ENCODE results near the gene CDH2.
"Not testable (repeated sequence)": the region's sequence is repeated elsewhere in the genome, so short reads cannot be mapped to it uniquely, and the experiment has no call there.

CDH2 gene

DNA sequence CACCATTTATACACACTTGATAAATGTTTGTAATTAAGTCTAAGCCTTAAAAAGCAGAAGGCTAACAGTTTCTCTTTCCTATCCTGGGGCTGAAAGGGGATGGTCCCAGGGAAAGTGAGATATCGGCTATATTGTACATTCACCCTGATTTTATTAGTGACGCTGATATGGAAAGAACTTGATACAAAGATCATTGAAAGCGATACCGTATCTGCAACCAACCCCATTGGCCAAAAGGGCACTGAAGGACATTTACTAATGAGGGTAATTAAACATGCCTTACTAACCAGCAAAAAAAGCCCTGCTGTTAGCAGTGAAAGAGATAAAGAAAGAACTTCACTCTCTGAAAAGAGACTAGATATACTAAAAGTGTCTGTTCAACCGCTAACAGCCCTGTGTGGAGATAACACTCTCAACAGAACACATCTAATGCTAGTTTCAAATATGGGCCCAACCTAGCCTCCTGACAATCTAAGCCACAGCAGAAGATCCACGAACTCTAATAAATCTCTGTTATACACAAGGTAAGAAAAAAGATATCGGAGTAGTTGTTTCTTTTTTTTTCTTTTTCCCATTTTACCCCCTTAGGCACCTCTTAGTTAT lies 200.0 kb downstream of the CDH2 start:
- ATAC-seq, result no peak

GRCh38 chr18:27970321-27970720 lies 206.6 kb downstream of the CDH2 start:
- no peak for ATAC-seq

DNA sequence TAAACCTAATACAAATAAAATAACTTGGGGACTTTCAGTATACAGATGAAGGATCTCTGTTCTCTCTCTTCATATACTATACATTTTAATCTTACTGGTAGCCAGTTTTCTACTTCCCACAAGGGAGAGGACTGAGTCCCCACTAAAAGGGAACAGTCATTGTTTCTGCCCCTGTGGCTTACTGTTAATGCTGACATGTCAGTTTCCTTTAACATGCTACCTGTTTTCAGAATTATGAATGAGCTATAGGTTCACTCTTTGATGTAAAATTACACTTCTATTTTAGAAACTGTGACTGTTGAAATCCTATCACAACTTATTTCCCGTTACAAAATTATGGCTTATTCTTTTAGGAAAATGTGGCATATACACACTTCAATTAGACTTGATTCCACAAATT lies 207.7 kb downstream of the CDH2 start:
- ATAC-seq, result no peak

- no peak for ATAC-seq
Observed at GRCh38 chr18:27967913-27968824, 208.8 kb downstream of the CDH2 start.

DNA sequence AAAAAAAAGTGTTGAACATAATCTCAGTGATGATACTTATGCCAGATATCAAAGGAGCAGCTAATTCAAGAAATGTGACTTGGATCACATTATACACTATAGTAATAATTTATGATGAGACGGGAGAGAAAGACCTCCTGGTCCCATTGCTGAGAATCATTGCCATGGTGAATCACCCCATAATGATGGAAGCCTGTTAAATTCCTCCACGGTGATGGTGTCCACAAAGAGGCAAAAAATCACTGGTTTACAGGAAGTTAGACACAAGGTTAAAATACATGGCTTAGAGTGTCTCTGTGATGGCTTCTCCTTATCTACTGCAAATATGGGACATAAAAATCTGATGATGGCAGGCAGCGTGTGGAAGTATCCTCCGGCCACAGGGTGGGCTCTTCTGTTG lies 210.0 kb downstream of the CDH2 start:
- no peak for ATAC-seq

DNA sequence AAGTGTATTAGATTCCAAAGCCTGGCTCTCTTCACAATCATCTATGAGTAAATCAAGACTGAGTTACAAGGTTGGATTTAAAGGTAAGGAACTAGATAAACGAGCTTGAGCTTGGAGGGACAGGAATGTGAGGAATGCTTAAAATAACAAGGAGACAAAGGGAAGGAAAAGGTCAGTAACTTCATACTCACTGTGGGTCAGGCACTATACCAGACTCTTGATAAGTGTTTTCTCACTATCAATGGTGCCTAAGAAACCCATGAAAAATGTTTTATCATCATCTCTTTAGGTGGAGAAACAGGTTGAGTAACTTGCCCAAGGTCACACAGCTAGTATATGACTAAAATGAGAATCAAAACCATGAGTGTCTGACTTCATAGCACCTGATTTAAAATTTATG lies 212.1 kb downstream of the CDH2 start:
- no peak for ATAC-seq

GRCh38 chr18:27959101-27959500 lies 217.8 kb downstream of the CDH2 start:
- no peak for ATAC-seq

DNA sequence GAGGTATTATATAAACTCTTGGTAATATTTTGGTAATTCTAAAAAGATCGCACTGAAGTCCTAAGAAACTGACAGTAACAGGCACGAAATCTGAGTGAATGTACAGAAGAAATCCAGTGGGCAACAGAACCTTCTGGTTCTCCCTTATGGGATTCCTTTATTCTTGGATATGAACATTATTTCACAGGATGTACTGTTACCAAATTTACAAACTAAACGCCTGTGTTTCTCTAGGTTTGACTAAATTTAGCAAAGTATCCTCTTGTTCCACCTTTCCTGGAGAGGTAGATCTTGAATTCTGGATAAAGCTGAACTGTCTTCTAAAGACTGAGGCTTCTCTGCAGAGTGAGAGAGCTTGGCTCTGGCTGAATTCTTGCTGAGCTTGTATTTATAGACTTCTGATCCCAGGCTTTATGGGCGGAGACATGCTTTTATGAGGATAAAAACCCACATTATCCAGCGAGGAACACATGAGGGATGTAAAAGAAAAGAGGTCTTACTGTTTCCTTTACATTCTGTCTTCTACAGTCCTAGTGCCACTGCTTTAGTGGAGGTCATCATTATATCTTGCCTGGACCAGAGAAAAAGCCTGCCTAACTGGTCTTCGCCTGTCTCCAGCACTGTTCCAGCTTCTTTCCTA lies 220.8 kb downstream of the CDH2 start:
- ATAC-seq, result no peak

DNA sequence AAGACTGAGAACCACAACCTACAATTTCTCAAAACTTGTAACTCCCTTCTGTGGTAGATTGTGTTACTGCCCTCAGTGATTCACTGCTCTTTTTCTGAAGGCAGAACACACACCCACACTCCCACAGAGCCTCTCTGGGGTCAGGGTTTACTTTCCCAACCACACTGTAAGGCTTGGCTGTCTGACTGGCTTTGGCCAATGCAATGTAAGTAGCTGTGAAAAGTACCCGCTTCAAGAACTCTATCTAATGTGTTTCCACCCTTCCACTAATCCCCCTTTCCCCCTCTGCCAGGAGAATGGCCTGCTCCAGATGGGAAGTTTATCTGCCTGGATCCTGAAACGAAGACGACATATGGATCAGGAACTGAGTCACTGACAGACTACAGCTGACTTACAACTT lies 222.7 kb downstream of the CDH2 start:
- no peak for ATAC-seq

DNA sequence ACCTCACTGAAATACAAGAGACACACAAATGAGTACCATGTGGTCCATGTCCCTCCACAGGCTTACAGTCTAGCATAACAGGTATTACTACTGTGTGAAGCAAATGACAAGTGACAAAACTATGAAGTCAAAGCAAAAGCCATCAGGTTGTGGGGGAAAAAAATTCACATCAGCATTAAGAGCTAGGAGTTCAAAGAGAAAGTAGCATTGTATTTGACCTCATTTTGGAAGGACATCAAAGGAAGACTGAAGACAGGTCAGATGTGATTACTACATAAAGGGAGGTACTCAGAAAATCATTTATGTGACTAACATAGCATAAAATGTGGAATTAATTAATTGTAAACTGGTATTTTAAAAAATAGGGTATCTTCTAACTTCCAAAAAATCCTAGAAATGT lies 224.2 kb downstream of the CDH2 start:
- no peak for ATAC-seq

DNA sequence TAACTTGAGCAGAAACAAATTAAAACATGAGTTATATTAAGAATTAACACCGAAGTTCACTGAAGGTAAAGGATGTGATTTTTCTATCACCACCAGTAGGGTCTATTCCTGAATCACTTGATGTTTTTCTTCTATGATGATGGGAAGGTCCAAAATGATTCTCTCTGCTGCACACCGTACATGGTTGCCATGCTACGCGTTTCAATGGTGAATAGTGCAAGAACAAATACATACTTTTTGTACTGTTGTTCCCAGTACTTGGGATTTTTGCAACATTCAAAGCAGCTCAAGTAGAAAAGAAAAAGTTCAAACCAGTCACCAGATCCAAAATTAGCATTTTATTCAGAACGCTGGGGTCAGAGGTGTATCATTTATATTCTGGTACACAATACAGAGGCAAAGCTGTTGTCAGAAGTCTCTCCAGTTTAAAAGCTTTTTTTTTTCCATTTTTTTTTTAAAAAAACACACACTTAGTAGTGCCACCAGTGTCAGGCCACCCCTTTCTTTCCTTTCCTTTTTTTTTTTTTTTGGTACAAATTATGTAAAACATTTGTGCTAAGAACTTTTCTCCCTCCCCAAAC lies 226.2 kb downstream of the CDH2 start:
- no peak for ATAC-seq

DNA sequence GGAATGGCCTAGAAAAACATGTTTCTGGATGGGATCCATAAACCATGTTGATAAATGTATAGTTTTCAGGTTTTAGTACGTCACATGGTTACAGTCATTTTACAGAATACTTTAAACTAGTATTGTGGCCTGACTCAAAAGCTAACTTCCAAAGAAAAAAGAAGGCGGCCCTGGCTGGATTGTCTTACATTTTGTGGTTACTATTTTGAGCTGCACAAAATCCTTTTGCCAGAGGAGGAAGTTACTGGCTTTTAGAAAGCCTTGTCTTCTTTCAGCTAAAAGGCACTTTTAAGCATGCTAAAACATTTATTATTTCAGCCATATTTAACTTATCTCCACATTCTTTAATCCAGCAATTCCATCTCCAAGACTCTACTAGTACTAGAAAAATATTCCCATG lies 227.9 kb downstream of the CDH2 start:
- no peak for ATAC-seq

DNA sequence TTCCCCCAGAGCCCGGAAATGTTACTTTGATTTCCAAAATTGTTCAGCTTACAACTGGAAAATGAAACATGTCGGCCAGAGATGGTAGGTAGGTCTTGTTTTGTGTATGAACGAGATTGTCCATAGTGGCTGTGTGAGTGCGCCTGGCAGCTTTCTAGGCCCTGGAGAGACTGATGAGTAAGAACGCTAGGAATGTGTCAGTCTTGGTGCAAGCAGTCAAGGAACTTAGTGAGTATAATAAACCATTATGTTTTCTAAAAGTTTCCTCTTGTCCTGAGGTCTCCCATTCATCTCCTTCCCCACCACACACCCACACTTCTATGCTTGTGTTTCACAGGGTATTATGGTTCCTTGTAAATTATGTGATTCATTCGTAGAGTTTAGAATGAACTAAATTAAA lies 234.2 kb downstream of the CDH2 start:
- ATAC-seq, result no peak

- no peak for ATAC-seq
Observed at GRCh38 chr18:27931535-27931934, 245.4 kb downstream of the CDH2 start.

GRCh38 chr18:27922780-27923179 lies 254.2 kb downstream of the CDH2 start:
- no peak for ATAC-seq

- no peak for ATAC-seq
Observed at GRCh38 chr18:27921904-27922751, 254.8 kb downstream of the CDH2 start.

DNA sequence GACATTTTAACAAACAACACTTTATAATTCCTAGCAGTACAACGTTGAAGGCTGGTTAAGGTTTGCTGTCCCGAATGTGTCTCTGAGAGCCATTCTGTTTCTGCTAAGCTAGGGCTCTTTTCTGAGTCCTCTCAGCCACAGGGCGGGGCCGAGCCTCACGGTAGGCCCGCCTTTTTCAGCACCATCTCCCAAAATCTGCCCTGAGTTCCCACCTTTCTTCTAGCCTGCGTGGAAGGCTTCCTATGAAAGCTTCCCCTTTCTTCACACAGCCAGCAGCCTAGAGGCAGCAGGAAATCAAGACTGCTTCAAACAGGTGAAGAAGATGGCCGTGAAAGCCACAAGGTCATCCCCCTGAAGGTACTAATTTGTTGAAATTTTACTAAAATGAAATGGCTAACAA lies 255.5 kb downstream of the CDH2 start:
- ATAC-seq, result no peak

DNA sequence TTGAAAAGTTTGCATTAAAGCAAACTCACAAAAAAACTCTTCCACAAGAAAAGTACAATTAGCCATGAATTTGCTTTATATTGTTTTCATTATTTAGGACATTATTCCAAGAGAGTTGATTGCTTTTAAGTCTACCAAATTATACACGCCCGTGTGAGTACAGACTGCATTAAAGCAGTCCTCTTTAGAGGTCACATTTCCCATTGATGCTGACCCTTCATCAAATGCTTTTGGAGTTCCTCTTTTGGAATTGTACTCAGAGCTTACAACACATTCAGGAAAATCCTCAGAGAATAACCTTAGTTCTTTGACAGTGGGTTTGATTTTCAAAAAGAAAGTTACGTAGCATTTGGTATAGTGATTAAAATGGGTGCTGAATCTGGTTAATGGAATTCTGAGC lies 256.1 kb downstream of the CDH2 start:
- ATAC-seq, result no peak

GRCh38 chr18:27906189-27906588 lies 270.7 kb downstream of the CDH2 start:
- ATAC-seq, result not testable (repeated sequence)

GRCh38 chr18:27903906-27904305 lies 273.0 kb downstream of the CDH2 start:
- ATAC-seq, result no peak

DNA sequence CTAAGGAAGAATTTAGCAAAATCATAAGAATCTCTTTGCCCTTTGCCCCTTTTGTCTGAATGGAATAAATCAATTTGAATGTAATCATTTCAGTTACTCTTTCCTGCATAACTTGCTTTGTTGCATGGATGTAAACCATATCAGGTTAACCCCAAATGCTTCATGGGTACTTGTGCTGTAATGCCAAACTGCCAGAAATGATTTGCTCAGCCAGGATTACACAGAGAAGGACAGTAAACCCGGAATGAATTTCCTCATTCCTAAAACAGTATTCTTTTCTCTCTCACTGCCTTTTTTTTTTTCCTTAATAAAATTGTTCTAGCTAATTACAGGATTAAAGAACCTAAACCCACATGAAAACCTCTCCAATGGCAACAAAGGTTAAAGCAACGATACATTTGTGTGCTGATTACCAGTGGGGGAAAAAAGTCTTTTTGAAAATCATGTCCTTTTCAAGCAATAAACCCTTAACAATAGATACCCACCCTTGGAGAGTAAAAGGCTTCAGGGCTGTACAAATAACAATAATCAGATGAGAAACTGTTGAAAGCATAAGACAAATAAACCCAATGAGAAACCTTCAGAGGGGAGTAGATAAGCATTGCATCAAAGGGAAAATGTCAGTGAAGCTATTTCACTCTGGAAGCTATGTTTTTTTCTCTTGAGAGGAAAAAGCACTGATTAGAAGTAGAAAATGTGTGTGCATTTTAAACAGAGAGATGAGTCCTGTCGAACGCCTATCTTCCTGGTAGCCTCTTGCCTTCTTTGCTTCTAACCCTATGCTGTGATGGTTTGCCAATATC lies 275.3 kb downstream of the CDH2 start:
- no peak for ATAC-seq
